GM23338 (cell line): ENCODE results near the gene MCEE. TPM values are rescaled to one million over a fixed set of nuclear protein-coding genes. Genes with fewer than 3 reads are reported as not detected.
A peak's percentile ranks its signal among the peaks of the same experiment; 100 is the strongest.

ENCODE experiments used
- ATAC-seq: fragments of 200-7000 bp; cut with Tn5 transposase; 3 replicates; pipeline ENCODE4 v1.9.1; 2020
- DNase-seq: peaks from one replicate; pipeline ENCODE4 v3.0.0-alpha.2; 2015; ENCODE audit warnings: low spot score
- H2AFZ ChIP-seq: fragments of 200-600 bp; sonication (generic); 2 replicates; pipeline ENCODE4 v1.8.0; 2016; ENCODE audit warnings: antibody characterized with exemption, mild to moderate bottlenecking, moderate library complexity
- H3F3A ChIP-seq: fragments of 200-600 bp; sonication (generic); replicated peaks from 2 replicates; pipeline ENCODE4 v1.8.0; 2017; ENCODE audit warnings: antibody characterized with exemption, mixed run types, low read depth
- H3K27ac ChIP-seq: fragments of 200-600 bp; sonication (generic); 2 replicates; pipeline ENCODE4 v1.6.1; 2016; ENCODE audit warnings: low read depth
- H3K27me3 ChIP-seq: fragments of 200-600 bp; sonication (generic); 2 replicates; pipeline ENCODE4 v1.8.0; 2016; ENCODE audit warnings: mild to moderate bottlenecking, mixed run types, moderate library complexity; ENCODE audit not compliant: insufficient read depth
- H3K36me3 ChIP-seq: fragments of 200-600 bp; sonication (generic); 2 replicates; pipeline ENCODE4 v1.8.0; 2016; ENCODE audit warnings: mild to moderate bottlenecking; ENCODE audit not compliant: insufficient read depth
- H3K4me1 ChIP-seq: fragments of 200-600 bp; sonication (generic); 2 replicates; pipeline ENCODE4 v1.8.0; 2016; ENCODE audit warnings: mild to moderate bottlenecking, moderate library complexity; ENCODE audit not compliant: insufficient read depth
- H3K4me2 ChIP-seq: fragments of 200-600 bp; sonication (generic); 2 replicates; pipeline ENCODE4 v1.7.1; 2017; ENCODE audit warnings: mixed run types
- H3K4me3 ChIP-seq: fragments of 200-600 bp; sonication (generic); 2 replicates; pipeline ENCODE4 v1.6.1; 2016; ENCODE audit warnings: mixed run types
- H3K79me2 ChIP-seq: fragments of 200-600 bp; sonication (generic); replicated peaks from 2 replicates; pipeline ENCODE4 v1.8.0; 2017; ENCODE audit warnings: mild to moderate bottlenecking; ENCODE audit not compliant: insufficient read depth
- H3K9me2 ChIP-seq: fragments of 200-600 bp; sonication (generic); 2 replicates; pipeline ENCODE4 v1.8.0; 2017; ENCODE audit not compliant: insufficient read depth
- H4K20me1 ChIP-seq: fragments of 200-600 bp; sonication (generic); replicated peaks from 2 replicates; pipeline ENCODE4 v1.8.0; 2017; ENCODE audit warnings: mild to moderate bottlenecking; ENCODE audit not compliant: insufficient read depth
- H3K27ac Mint-ChIP-seq: 2 replicates; pipeline ENCODE4 v1.8.0; 2020; ENCODE audit warnings: inconsistent platforms, mild to moderate bottlenecking, moderate library complexity, mixed read lengths
- H3K27me3 Mint-ChIP-seq: 3 replicates; pipeline ENCODE4 v1.8.0; 2022; ENCODE audit warnings: low read depth, mild to moderate bottlenecking, moderate library complexity, mixed read lengths, inconsistent platforms; ENCODE audit not compliant: insufficient read depth, poor library complexity
- H3K36me3 Mint-ChIP-seq: 3 replicates; pipeline ENCODE4 v1.8.0; 2021; ENCODE audit warnings: low read depth, mild to moderate bottlenecking, inconsistent platforms, moderate library complexity, mixed read lengths
- H3K4me1 Mint-ChIP-seq: 3 replicates; pipeline ENCODE4 v1.8.0; 2020; ENCODE audit warnings: mild to moderate bottlenecking, inconsistent platforms, mixed read lengths
- H3K4me3 Mint-ChIP-seq: 3 replicates; pipeline ENCODE4 v1.8.0; 2021; ENCODE audit warnings: moderate library complexity, mild to moderate bottlenecking, inconsistent platforms, mixed read lengths
- H3K9me3 Mint-ChIP-seq: 3 replicates; pipeline ENCODE4 v1.8.0; 2020; ENCODE audit warnings: moderate library complexity, mild to moderate bottlenecking, inconsistent platforms, mixed read lengths
- CREB1 ChIP-seq: fragments of 250-450 bp; sonication (Bioruptor Pico); IDR thresholded peaks from 2 replicates; pipeline ENCODE4 v1.5.0; 2020; ENCODE audit warnings: low read depth, mild to moderate bottlenecking, moderate library complexity
- EZH2 ChIP-seq: fragments of 200-600 bp; sonication (generic); IDR thresholded peaks from one replicate; pipeline ENCODE4 v1.8.0; 2017; ENCODE audit warnings: antibody characterized with exemption, mild to moderate bottlenecking, low read depth; ENCODE audit not compliant: unreplicated experiment
- EZH2phosphoT487 ChIP-seq: fragments of 200-600 bp; sonication (generic); IDR thresholded peaks from one replicate; pipeline ENCODE4 v1.8.1; 2018; ENCODE audit warnings: antibody characterized with exemption; ENCODE audit not compliant: unreplicated experiment
- JUNB ChIP-seq: IDR thresholded peaks from one replicate; pipeline ENCODE4 v1.6.1; 2016; ENCODE audit warnings: antibody characterized with exemption; ENCODE audit not compliant: unreplicated experiment
- NANOG ChIP-seq: IDR thresholded peaks from 2 replicates; pipeline ENCODE4 v1.6.1; 2016; ENCODE audit warnings: antibody characterized with exemption, borderline replicate concordance
- POLR2AphosphoS5 ChIP-seq: IDR thresholded peaks from 2 replicates; pipeline ENCODE4 v1.6.1; 2016; ENCODE audit warnings: antibody characterized with exemption, low read depth
- STAT1 ChIP-seq: IDR thresholded peaks from one replicate; pipeline ENCODE4 v1.6.1; 2016; ENCODE audit warnings: antibody characterized with exemption; ENCODE audit not compliant: unreplicated experiment
- ZNF114 ChIP-seq: fragments of 250-450 bp; sonication (Bioruptor Pico); IDR thresholded peaks from 2 replicates; pipeline ENCODE4 v1.5.0; 2020; ENCODE audit warnings: mild to moderate bottlenecking, moderate library complexity
- ZNF331 ChIP-seq: fragments of 250-450 bp; sonication (Bioruptor Pico); IDR thresholded peaks from 2 replicates; pipeline ENCODE4 v1.5.0; 2020; ENCODE audit warnings: low read depth, mild to moderate bottlenecking, moderate library complexity
- polyA plus RNA-seq: library from polyadenylated mRNA; unstranded; fragments of >200 nt; fragmentation: Nextera tagmentation; extraction: Ambion mirVana; gene quantifications from 2 replicates; pipeline ENCODE4 v1.2.1, GENCODE V29; 2016
- total RNA-seq: library from RNA; depleted of rRNA; stranded (reverse); fragments of >200 nt; shearing (Covaris generic); gene quantifications from 2 replicates; pipeline ENCODE4 v1.2.3, GENCODE V29; 2014
- TF ChIP-seq, protein P1 (sequence below): IDR thresholded peaks from one replicate; pipeline ENCODE4 v1.6.1; 2018; ENCODE audit warnings: antibody characterized with exemption; ENCODE audit not compliant: unreplicated experiment
- TF ChIP-seq, protein P2 (sequence below), 2 experiments: fragments of 200-600 bp in 1 of 2; sonication (generic) in 1 of 2; conservative IDR thresholded peaks; 2 replicates each; pipeline versions ENCODE4 v1.5.1 to v1.6.1; 2016 to 2017; ENCODE audit warnings: antibody characterized with exemption in 2 of 2, low read depth in 2 of 2, mild to moderate bottlenecking in 2 of 2, moderate library complexity in 1 of 2
- TF ChIP-seq, protein P3 (sequence below): fragments of 250-450 bp; sonication (Bioruptor Pico); IDR thresholded peaks from 2 replicates; pipeline ENCODE4 v1.5.0; 2020; ENCODE audit warnings: mild to moderate bottlenecking, moderate library complexity
- TF ChIP-seq, protein P4 (sequence below): IDR thresholded peaks from 2 replicates; pipeline ENCODE4 v1.6.1; 2016; ENCODE audit warnings: antibody characterized with exemption

Gene MCEE
- total and polyA plus RNA-seq, 2 experiments from 2014 or later: 8.4 to 26.2 TPM

DNA sequence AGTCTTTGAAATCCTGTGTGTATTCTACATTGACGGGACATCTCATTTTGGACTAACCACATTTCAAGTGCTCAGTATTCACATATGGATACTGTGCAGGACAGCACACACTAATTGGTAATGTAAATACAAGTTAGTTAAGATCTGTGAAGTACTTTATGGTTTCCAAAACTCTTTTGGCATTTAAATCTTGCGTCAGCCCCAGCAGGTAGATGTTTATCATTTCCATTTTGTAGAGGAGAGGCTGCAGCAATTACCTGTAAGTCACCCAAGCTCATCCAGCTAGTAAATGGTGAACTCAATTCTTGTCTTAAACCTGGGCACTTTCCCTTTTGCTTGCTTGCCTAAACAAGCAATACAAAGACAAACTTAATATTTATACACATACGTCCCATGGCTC, 63.2 kb downstream of the MCEE start:
- no peak overlapping the region for H3K27ac Mint-ChIP-seq
- Histone ChIP-seq H4K20me1 (peaks cover 7% of the 10 kb centered on the region; the same call in 1 of the 2 replicates), H3F3A (0 out of 2 replicates have a peak, but pooled peaks cover 3% of the 10 kb centered on the region), H2AFZ (no peak overlapping the region), H3K27me3 (no peaks in the 10 kb centered on the region), H3K79me2 (peaks cover 19% of the 10 kb centered on the region), H3K9me2 (no peaks in the 10 kb centered on the region), H3K36me3 (no peaks in the 10 kb centered on the region; the same call in 1 of the 2 replicates), H3K4me3 (peak overlapping the region; percentile 93; the same call in 1 of the 2 replicates), H3K4me1 (peaks cover 13% of the 10 kb centered on the region), H3K27ac (no peak overlapping the region), H3K4me2 (peak overlapping the region; percentile 100; the same call in 1 of the 2 replicates)
- ATAC-seq (no peak), DNase-seq (no peak)
- peak overlapping the region; percentile 99; the same call in 2 of the 3 replicates for H3K4me3 Mint-ChIP-seq
- H3K27me3 Mint-ChIP-seq: peaks cover 10% of the 10 kb centered on the region
- H3K4me1 Mint-ChIP-seq: peaks cover 17% of the 10 kb centered on the region
- TF ChIP-seq, protein P1, sequence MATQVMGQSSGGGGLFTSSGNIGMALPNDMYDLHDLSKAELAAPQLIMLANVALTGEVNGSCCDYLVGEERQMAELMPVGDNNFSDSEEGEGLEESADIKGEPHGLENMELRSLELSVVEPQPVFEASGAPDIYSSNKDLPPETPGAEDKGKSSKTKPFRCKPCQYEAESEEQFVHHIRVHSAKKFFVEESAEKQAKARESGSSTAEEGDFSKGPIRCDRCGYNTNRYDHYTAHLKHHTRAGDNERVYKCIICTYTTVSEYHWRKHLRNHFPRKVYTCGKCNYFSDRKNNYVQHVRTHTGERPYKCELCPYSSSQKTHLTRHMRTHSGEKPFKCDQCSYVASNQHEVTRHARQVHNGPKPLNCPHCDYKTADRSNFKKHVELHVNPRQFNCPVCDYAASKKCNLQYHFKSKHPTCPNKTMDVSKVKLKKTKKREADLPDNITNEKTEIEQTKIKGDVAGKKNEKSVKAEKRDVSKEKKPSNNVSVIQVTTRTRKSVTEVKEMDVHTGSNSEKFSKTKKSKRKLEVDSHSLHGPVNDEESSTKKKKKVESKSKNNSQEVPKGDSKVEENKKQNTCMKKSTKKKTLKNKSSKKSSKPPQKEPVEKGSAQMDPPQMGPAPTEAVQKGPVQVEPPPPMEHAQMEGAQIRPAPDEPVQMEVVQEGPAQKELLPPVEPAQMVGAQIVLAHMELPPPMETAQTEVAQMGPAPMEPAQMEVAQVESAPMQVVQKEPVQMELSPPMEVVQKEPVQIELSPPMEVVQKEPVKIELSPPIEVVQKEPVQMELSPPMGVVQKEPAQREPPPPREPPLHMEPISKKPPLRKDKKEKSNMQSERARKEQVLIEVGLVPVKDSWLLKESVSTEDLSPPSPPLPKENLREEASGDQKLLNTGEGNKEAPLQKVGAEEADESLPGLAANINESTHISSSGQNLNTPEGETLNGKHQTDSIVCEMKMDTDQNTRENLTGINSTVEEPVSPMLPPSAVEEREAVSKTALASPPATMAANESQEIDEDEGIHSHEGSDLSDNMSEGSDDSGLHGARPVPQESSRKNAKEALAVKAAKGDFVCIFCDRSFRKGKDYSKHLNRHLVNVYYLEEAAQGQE: no peak
- TF ChIP-seq, protein P2, sequence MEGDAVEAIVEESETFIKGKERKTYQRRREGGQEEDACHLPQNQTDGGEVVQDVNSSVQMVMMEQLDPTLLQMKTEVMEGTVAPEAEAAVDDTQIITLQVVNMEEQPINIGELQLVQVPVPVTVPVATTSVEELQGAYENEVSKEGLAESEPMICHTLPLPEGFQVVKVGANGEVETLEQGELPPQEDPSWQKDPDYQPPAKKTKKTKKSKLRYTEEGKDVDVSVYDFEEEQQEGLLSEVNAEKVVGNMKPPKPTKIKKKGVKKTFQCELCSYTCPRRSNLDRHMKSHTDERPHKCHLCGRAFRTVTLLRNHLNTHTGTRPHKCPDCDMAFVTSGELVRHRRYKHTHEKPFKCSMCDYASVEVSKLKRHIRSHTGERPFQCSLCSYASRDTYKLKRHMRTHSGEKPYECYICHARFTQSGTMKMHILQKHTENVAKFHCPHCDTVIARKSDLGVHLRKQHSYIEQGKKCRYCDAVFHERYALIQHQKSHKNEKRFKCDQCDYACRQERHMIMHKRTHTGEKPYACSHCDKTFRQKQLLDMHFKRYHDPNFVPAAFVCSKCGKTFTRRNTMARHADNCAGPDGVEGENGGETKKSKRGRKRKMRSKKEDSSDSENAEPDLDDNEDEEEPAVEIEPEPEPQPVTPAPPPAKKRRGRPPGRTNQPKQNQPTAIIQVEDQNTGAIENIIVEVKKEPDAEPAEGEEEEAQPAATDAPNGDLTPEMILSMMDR (conservative IDR thresholded peaks at IDR 0.05; ENCODE audit: low read depth in 2 of 2): no peak
- no peak for TF ChIP-seq POLR2AphosphoS5
- TF ChIP-seq EZH2: no peak
- TF ChIP-seq JUNB: no peak
- no peak for TF ChIP-seq ZNF331 (CRISPR knock-in tag)
- TF ChIP-seq EZH2phosphoT487: no peak
- TF ChIP-seq ZNF114 (CRISPR knock-in tag): no peak
- no peak for TF ChIP-seq CREB1 (CRISPR knock-in tag)
- TF ChIP-seq NANOG: no peak
- TF ChIP-seq STAT1: no peak
- TF ChIP-seq, protein P3, sequence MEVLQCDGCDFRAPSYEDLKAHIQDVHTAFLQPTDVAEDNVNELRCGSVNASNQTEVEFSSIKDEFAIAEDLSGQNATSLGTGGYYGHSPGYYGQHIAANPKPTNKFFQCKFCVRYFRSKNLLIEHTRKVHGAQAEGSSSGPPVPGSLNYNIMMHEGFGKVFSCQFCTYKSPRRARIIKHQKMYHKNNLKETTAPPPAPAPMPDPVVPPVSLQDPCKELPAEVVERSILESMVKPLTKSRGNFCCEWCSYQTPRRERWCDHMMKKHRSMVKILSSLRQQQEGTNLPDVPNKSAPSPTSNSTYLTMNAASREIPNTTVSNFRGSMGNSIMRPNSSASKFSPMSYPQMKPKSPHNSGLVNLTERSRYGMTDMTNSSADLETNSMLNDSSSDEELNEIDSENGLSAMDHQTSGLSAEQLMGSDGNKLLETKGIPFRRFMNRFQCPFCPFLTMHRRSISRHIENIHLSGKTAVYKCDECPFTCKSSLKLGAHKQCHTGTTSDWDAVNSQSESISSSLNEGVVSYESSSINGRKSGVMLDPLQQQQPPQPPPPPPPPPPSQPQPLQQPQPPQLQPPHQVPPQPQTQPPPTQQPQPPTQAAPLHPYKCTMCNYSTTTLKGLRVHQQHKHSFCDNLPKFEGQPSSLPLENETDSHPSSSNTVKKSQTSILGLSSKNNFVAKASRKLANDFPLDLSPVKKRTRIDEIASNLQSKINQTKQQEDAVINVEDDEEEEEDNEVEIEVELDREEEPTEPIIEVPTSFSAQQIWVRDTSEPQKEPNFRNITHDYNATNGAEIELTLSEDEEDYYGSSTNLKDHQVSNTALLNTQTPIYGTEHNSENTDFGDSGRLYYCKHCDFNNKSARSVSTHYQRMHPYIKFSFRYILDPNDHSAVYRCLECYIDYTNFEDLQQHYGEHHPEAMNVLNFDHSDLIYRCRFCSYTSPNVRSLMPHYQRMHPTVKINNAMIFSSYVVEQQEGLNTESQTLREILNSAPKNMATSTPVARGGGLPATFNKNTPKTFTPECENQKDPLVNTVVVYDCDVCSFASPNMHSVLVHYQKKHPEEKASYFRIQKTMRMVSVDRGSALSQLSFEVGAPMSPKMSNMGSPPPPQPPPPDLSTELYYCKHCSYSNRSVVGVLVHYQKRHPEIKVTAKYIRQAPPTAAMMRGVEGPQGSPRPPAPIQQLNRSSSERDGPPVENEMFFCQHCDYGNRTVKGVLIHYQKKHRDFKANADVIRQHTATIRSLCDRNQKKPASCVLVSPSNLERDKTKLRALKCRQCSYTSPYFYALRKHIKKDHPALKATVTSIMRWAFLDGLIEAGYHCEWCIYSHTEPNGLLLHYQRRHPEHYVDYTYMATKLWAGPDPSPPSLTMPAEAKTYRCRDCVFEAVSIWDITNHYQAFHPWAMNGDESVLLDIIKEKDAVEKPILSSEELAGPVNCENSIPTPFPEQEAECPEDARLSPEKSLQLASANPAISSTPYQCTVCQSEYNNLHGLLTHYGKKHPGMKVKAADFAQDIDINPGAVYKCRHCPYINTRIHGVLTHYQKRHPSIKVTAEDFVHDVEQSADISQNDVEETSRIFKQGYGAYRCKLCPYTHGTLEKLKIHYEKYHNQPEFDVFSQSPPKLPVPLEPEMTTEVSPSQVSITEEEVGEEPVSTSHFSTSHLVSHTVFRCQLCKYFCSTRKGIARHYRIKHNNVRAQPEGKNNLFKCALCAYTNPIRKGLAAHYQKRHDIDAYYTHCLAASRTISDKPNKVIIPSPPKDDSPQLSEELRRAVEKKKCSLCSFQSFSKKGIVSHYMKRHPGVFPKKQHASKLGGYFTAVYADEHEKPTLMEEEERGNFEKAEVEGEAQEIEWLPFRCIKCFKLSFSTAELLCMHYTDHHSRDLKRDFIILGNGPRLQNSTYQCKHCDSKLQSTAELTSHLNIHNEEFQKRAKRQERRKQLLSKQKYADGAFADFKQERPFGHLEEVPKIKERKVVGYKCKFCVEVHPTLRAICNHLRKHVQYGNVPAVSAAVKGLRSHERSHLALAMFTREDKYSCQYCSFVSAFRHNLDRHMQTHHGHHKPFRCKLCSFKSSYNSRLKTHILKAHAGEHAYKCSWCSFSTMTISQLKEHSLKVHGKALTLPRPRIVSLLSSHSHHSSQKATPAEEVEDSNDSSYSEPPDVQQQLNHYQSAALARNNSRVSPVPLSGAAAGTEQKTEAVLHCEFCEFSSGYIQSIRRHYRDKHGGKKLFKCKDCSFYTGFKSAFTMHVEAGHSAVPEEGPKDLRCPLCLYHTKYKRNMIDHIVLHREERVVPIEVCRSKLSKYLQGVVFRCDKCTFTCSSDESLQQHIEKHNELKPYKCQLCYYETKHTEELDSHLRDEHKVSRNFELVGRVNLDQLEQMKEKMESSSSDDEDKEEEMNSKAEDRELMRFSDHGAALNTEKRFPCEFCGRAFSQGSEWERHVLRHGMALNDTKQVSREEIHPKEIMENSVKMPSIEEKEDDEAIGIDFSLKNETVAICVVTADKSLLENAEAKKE: no peak
- TF ChIP-seq, protein P4, sequence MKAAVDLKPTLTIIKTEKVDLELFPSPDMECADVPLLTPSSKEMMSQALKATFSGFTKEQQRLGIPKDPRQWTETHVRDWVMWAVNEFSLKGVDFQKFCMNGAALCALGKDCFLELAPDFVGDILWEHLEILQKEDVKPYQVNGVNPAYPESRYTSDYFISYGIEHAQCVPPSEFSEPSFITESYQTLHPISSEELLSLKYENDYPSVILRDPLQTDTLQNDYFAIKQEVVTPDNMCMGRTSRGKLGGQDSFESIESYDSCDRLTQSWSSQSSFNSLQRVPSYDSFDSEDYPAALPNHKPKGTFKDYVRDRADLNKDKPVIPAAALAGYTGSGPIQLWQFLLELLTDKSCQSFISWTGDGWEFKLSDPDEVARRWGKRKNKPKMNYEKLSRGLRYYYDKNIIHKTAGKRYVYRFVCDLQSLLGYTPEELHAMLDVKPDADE: no peak
- H3K9me3 Mint-ChIP-seq: no peaks in the 10 kb centered on the region
- peaks cover 4% of the 10 kb centered on the region; the same call in 2 of the 3 replicates for H3K36me3 Mint-ChIP-seq
